Measurements from ENCODE around the gene ZBTB24. TPM values are rescaled to one million over a fixed set of nuclear protein-coding genes. Genes with fewer than 3 reads are reported as not detected.

The ZBTB24 gene
- total and polyA plus RNA-seq, 4 donors, result 2.9 to 13.9 (median 6.0) TPM

- Histone ChIP-seq H3K27ac (ENCODE audit: low read depth in 1 of 2, low read length in 1 of 2) (no peak overlapping the region), H3K9ac (ENCODE audit: insufficient read depth in 1 of 2, low read length in 2 of 2) (no peak overlapping the region), H3K9me3 (ENCODE audit: control insufficient read depth in 4 of 4, insufficient read depth in 3 of 4, low read length in 3 of 4) (no peaks in the 10 kb centered on the region), H3K27me3 (ENCODE audit: control insufficient read depth in 3 of 3, insufficient read depth in 3 of 3, low read length in 2 of 3) (no peaks in the 10 kb centered on the region), H3K4me3 (no peak overlapping the region), H3K36me3 (ENCODE audit: control insufficient read depth in 4 of 4, insufficient read depth in 4 of 4, low read length in 4 of 4) (peaks cover 35 to 49% (median 40%) of the 10 kb centered on the region in 4 donors), H3K4me1 (ENCODE audit: control insufficient read depth in 5 of 5, insufficient read depth in 5 of 5, low read length in 5 of 5) (peaks cover 0 to 2% (median 0%) of the 10 kb centered on the region in 5 donors)
- WGBS, 2 donors, result 89 to 95% methylated on average over 5 of the region's 5 CpGs
- DNase-seq (no peak), ATAC-seq (ENCODE audit: insufficient read depth, low FRiP score) (no peak)
- TF ChIP-seq, protein P1, sequence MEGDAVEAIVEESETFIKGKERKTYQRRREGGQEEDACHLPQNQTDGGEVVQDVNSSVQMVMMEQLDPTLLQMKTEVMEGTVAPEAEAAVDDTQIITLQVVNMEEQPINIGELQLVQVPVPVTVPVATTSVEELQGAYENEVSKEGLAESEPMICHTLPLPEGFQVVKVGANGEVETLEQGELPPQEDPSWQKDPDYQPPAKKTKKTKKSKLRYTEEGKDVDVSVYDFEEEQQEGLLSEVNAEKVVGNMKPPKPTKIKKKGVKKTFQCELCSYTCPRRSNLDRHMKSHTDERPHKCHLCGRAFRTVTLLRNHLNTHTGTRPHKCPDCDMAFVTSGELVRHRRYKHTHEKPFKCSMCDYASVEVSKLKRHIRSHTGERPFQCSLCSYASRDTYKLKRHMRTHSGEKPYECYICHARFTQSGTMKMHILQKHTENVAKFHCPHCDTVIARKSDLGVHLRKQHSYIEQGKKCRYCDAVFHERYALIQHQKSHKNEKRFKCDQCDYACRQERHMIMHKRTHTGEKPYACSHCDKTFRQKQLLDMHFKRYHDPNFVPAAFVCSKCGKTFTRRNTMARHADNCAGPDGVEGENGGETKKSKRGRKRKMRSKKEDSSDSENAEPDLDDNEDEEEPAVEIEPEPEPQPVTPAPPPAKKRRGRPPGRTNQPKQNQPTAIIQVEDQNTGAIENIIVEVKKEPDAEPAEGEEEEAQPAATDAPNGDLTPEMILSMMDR (IDR thresholded peaks at IDR 0.05; ENCODE audit: control extremely low read depth, extremely low read depth), result no peak
Measured at GRCh38 chr6:109471105-109471810, 11.8 kb downstream of the ZBTB24 start.

DNA sequence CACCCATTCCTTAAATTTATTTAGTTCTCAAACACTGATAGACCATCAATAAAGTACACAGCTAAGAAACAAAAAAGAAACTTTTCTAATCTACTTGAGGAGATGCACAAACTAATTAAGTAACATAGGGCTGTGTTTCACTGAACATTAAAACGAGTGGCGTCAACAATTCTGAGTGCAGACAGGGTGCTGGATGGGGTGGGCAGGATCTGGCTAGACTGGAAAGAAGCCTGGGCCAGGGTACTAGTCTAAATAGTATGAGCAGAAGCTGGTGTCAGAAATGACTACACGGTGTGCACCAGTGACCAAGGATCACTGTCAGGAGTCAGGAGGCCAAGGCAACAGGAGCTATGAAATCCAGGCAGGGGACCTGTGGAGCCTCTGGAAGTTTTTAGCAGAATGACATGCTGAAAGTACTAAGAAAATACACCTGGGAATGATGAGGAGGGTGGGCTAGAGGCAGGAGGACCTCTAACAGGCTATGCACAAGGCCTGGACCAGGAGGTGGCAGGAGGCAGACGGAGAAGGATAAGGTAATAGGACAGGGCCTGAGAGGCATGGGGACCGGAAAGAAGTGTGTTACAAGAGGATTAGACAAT, 13.3 kb downstream of the ZBTB24 start:
- H3K9me3 ChIP-seq (ENCODE audit: control insufficient read depth in 4 of 4, insufficient read depth in 3 of 4, low read length in 3 of 4), result no peaks in the 10 kb centered on the region
- peaks cover 30 to 54% (median 39%) of the 10 kb centered on the region in 4 donors for H3K36me3 ChIP-seq (ENCODE audit: control insufficient read depth in 4 of 4, insufficient read depth in 4 of 4, low read length in 4 of 4)
- H3K4me1 ChIP-seq (ENCODE audit: control insufficient read depth in 5 of 5, insufficient read depth in 5 of 5, low read length in 5 of 5), result peaks cover 0 to 10% (median 2%) of the 10 kb centered on the region in 5 donors
- H3K4me3 ChIP-seq, result no peak overlapping the region
- 72 to 88% methylated on average over 5 of the region's 5 CpGs for WGBS, 2 donors
- H3K9ac ChIP-seq (ENCODE audit: insufficient read depth in 1 of 2, low read length in 2 of 2), result no peak overlapping the region
- no peak overlapping the region for H3K27ac ChIP-seq (ENCODE audit: low read depth in 1 of 2, low read length in 1 of 2)
- no peaks in the 10 kb centered on the region for H3K27me3 ChIP-seq (ENCODE audit: control insufficient read depth in 3 of 3, insufficient read depth in 3 of 3, low read length in 2 of 3)
- TF ChIP-seq, protein P1 (IDR thresholded peaks at IDR 0.05; ENCODE audit: control extremely low read depth, extremely low read depth), result no peak
- no peak for DNase-seq
- no peak for ATAC-seq (ENCODE audit: insufficient read depth, low FRiP score)

- peaks cover 0 to 10% (median 2%) of the 10 kb centered on the region in 5 donors for H3K4me1 ChIP-seq (ENCODE audit: control insufficient read depth in 5 of 5, insufficient read depth in 5 of 5, low read length in 5 of 5)
- no peak for DNase-seq
- H3K36me3 ChIP-seq (ENCODE audit: control insufficient read depth in 4 of 4, insufficient read depth in 4 of 4, low read length in 4 of 4), result peaks cover 20 to 44% (median 32%) of the 10 kb centered on the region in 4 donors
- TF ChIP-seq, protein P1 (IDR thresholded peaks at IDR 0.05; ENCODE audit: control extremely low read depth, extremely low read depth), result no peak
- no peak for ATAC-seq (ENCODE audit: insufficient read depth, low FRiP score)
- H3K9me3 ChIP-seq (ENCODE audit: control insufficient read depth in 4 of 4, insufficient read depth in 3 of 4, low read length in 3 of 4), result no peaks in the 10 kb centered on the region
- H3K4me3 ChIP-seq, result no peak overlapping the region
- H3K9ac ChIP-seq (ENCODE audit: insufficient read depth in 1 of 2, low read length in 2 of 2), result no peak overlapping the region
- WGBS, 2 donors, result 90 to 96% methylated on average over 6 of the region's 6 CpGs
- H3K27me3 ChIP-seq (ENCODE audit: control insufficient read depth in 3 of 3, insufficient read depth in 3 of 3, low read length in 2 of 3), result no peaks in the 10 kb centered on the region
- no peak overlapping the region for H3K27ac ChIP-seq (ENCODE audit: low read depth in 1 of 2, low read length in 1 of 2)
Measured at GRCh38 chr6:109467696-109468095, 15.3 kb downstream of the ZBTB24 start.

All from lung (tissue), 12 donors.